Stimulated activated CD8-positive, alpha-beta memory T cell treated with anti-CD3 and anti-CD28 coated beads, Interleukin-7, amount 100 ng/mL, for 1 hour (primary cell): Measurements from ENCODE around the gene BRF1.

Source experiments
- DNase-seq, 2 donors: peaks; one replicate each; pipeline ENCODE4 v3.0.0-alpha.2; 2020; ENCODE audit warnings: low read depth in 2 of 2

The BRF1 gene

GRCh38 chr14:105209646-105210045, 91.2 kb downstream of the BRF1 start:
- no peak for DNase-seq

GRCh38 chr14:105209091-105209490, 91.7 kb downstream of the BRF1 start:
- DNase-seq, result no peak

- DNase-seq, result no peak
Measured at GRCh38 chr14:105208738-105209075, 92.1 kb downstream of the BRF1 start.

- no peak for DNase-seq
Measured at GRCh38 chr14:105207996-105208737, 92.6 kb downstream of the BRF1 start.

- no peak for DNase-seq
Measured at GRCh38 chr14:105207460-105207901, 93.3 kb downstream of the BRF1 start.

GRCh38 chr14:105206873-105207272, 93.9 kb downstream of the BRF1 start:
- DNase-seq, result no peak

GRCh38 chr14:105205673-105206208, 95.1 kb downstream of the BRF1 start:
- DNase-seq, result no peak

GRCh38 chr14:105204931-105205672, 95.7 kb downstream of the BRF1 start:
- DNase-seq, result no peak

- no peak for DNase-seq
Measured at GRCh38 chr14:105204206-105204930, 96.4 kb downstream of the BRF1 start.

GRCh38 chr14:105203701-105204100, 97.1 kb downstream of the BRF1 start:
- no peak for DNase-seq

- peak; percentile 19 to 40 for DNase-seq
Measured at GRCh38 chr14:105203057-105203531, 97.7 kb downstream of the BRF1 start.

GRCh38 chr14:105201925-105202513, 98.8 kb downstream of the BRF1 start:
- DNase-seq, result no peak

GRCh38 chr14:105201156-105201924, 99.5 kb downstream of the BRF1 start:
- DNase-seq, result no peak

- DNase-seq, result no peak
Measured at GRCh38 chr14:105200641-105201040, 100.2 kb downstream of the BRF1 start.

GRCh38 chr14:105200074-105200473, 100.7 kb downstream of the BRF1 start:
- no peak for DNase-seq

GRCh38 chr14:105199093-105199492, 101.7 kb downstream of the BRF1 start:
- no peak for DNase-seq

- DNase-seq, result no peak
Measured at GRCh38 chr14:105198588-105198987, 102.2 kb downstream of the BRF1 start.

- no peak for DNase-seq
Measured at GRCh38 chr14:105197211-105197641, 103.6 kb downstream of the BRF1 start.

- DNase-seq, result no peak
Measured at GRCh38 chr14:105196265-105196960, 104.4 kb downstream of the BRF1 start.

- no peak for DNase-seq
Measured at GRCh38 chr14:105195522-105196264, 105.1 kb downstream of the BRF1 start.
